ENCODE results near the gene CNKSR3. TPM values are rescaled to one million over a fixed set of nuclear protein-coding genes. Genes with fewer than 3 reads are reported as not detected.

Gene CNKSR3
- total and polyA plus RNA-seq, 2 experiments from 2014 or later, result 1.9 to 5.7 TPM

DNA sequence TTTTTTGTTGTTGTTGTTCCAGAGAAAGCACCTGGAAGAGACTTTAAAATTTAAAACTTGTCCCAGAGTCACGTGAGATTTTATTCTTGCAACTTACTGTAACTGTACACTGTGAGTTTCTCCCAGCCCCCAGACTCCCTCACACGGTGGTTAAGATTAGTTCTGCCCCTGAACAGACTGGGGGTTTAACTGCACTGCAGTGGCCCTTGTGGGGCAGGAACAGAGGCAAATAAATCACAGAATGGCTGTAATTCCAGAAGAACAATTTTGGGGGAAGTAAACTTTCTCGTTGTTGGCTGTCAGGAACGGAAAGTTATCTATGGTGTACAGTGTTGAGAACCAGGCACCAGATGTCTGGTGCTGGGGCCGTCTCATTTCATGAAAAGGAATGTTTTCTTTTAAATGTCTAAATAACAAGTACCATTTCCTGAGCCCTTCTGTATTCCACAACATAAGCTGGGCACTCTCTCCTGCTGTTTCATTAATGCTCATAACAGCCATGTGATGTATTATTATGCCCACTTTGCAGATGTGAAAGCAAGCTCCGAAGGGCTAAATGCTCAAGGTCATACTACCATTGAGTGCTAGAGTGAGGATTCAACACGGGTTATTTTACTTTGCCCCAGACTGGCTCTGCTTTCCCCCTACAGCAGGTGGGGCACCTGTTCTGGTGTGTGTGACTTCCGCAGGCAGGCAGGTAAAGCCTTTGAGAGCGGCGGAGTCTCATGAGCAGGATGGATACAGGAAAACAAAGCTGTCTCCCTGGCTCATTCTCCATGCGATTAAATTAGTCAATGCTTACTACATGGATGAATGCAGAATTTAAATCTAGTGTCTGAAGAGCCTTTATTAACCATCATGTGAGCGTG is 30.5 kb downstream of the CNKSR3 start:
- Histone ChIP-seq H3K4me2 (no peak overlapping the region), H3K4me3 (no peak overlapping the region), H3K9me2 (ENCODE audit: insufficient read depth) (0 out of 2 replicates have a peak, but pooled peaks cover 3% of the 10 kb centered on the region), H3K27me3 (ENCODE audit: insufficient read depth) (no peaks in the 10 kb centered on the region), H3K4me1 (ENCODE audit: insufficient read depth) (no peaks in the 10 kb centered on the region; the same call in 1 of the 2 replicates), H3K79me2 (replicated peaks; ENCODE audit: insufficient read depth) (no peaks in the 10 kb centered on the region), H4K20me1 (replicated peaks; ENCODE audit: insufficient read depth) (peaks cover 2% of the 10 kb centered on the region; the same call in 1 of the 2 replicates), H3F3A (replicated peaks; ENCODE audit: low read depth) (no peaks in the 10 kb centered on the region), H3K27ac (ENCODE audit: low read depth) (no peak overlapping the region), H3K36me3 (ENCODE audit: insufficient read depth) (no peaks in the 10 kb centered on the region), H2AFZ (no peak overlapping the region)
- Mint-ChIP-seq H3K4me1 (peaks cover 22% of the 10 kb centered on the region), H3K9me3 (no peaks in the 10 kb centered on the region), H3K36me3 (ENCODE audit: low read depth) (no peaks in the 10 kb centered on the region), H3K4me3 (no peak overlapping the region), H3K27me3 (ENCODE audit: insufficient read depth, low read depth, poor library complexity) (peaks cover 3% of the 10 kb centered on the region), H3K27ac (peak overlapping the region; percentile 57; the same call in 1 of the 2 replicates)
- TF ChIP-seq EZH2 (IDR thresholded peaks at IDR 0.05; ENCODE audit: low read depth, unreplicated experiment), result no peak
- no peak for TF ChIP-seq POLR2AphosphoS5 (IDR thresholded peaks at IDR 0.05; ENCODE audit: low read depth)
- no peak for TF ChIP-seq ZNF114 (CRISPR knock-in tag; IDR thresholded peaks at IDR 0.05)
- no peak for TF ChIP-seq EZH2phosphoT487 (IDR thresholded peaks at IDR 0.05; ENCODE audit: unreplicated experiment)
- no peak for TF ChIP-seq CREB1 (CRISPR knock-in tag; IDR thresholded peaks at IDR 0.05; ENCODE audit: low read depth)
- TF ChIP-seq STAT1 (IDR thresholded peaks at IDR 0.05; ENCODE audit: unreplicated experiment), result no peak
- TF ChIP-seq, protein P1, sequence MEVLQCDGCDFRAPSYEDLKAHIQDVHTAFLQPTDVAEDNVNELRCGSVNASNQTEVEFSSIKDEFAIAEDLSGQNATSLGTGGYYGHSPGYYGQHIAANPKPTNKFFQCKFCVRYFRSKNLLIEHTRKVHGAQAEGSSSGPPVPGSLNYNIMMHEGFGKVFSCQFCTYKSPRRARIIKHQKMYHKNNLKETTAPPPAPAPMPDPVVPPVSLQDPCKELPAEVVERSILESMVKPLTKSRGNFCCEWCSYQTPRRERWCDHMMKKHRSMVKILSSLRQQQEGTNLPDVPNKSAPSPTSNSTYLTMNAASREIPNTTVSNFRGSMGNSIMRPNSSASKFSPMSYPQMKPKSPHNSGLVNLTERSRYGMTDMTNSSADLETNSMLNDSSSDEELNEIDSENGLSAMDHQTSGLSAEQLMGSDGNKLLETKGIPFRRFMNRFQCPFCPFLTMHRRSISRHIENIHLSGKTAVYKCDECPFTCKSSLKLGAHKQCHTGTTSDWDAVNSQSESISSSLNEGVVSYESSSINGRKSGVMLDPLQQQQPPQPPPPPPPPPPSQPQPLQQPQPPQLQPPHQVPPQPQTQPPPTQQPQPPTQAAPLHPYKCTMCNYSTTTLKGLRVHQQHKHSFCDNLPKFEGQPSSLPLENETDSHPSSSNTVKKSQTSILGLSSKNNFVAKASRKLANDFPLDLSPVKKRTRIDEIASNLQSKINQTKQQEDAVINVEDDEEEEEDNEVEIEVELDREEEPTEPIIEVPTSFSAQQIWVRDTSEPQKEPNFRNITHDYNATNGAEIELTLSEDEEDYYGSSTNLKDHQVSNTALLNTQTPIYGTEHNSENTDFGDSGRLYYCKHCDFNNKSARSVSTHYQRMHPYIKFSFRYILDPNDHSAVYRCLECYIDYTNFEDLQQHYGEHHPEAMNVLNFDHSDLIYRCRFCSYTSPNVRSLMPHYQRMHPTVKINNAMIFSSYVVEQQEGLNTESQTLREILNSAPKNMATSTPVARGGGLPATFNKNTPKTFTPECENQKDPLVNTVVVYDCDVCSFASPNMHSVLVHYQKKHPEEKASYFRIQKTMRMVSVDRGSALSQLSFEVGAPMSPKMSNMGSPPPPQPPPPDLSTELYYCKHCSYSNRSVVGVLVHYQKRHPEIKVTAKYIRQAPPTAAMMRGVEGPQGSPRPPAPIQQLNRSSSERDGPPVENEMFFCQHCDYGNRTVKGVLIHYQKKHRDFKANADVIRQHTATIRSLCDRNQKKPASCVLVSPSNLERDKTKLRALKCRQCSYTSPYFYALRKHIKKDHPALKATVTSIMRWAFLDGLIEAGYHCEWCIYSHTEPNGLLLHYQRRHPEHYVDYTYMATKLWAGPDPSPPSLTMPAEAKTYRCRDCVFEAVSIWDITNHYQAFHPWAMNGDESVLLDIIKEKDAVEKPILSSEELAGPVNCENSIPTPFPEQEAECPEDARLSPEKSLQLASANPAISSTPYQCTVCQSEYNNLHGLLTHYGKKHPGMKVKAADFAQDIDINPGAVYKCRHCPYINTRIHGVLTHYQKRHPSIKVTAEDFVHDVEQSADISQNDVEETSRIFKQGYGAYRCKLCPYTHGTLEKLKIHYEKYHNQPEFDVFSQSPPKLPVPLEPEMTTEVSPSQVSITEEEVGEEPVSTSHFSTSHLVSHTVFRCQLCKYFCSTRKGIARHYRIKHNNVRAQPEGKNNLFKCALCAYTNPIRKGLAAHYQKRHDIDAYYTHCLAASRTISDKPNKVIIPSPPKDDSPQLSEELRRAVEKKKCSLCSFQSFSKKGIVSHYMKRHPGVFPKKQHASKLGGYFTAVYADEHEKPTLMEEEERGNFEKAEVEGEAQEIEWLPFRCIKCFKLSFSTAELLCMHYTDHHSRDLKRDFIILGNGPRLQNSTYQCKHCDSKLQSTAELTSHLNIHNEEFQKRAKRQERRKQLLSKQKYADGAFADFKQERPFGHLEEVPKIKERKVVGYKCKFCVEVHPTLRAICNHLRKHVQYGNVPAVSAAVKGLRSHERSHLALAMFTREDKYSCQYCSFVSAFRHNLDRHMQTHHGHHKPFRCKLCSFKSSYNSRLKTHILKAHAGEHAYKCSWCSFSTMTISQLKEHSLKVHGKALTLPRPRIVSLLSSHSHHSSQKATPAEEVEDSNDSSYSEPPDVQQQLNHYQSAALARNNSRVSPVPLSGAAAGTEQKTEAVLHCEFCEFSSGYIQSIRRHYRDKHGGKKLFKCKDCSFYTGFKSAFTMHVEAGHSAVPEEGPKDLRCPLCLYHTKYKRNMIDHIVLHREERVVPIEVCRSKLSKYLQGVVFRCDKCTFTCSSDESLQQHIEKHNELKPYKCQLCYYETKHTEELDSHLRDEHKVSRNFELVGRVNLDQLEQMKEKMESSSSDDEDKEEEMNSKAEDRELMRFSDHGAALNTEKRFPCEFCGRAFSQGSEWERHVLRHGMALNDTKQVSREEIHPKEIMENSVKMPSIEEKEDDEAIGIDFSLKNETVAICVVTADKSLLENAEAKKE (CRISPR knock-in tag; IDR thresholded peaks at IDR 0.05), result no peak
- TF ChIP-seq, protein P2, sequence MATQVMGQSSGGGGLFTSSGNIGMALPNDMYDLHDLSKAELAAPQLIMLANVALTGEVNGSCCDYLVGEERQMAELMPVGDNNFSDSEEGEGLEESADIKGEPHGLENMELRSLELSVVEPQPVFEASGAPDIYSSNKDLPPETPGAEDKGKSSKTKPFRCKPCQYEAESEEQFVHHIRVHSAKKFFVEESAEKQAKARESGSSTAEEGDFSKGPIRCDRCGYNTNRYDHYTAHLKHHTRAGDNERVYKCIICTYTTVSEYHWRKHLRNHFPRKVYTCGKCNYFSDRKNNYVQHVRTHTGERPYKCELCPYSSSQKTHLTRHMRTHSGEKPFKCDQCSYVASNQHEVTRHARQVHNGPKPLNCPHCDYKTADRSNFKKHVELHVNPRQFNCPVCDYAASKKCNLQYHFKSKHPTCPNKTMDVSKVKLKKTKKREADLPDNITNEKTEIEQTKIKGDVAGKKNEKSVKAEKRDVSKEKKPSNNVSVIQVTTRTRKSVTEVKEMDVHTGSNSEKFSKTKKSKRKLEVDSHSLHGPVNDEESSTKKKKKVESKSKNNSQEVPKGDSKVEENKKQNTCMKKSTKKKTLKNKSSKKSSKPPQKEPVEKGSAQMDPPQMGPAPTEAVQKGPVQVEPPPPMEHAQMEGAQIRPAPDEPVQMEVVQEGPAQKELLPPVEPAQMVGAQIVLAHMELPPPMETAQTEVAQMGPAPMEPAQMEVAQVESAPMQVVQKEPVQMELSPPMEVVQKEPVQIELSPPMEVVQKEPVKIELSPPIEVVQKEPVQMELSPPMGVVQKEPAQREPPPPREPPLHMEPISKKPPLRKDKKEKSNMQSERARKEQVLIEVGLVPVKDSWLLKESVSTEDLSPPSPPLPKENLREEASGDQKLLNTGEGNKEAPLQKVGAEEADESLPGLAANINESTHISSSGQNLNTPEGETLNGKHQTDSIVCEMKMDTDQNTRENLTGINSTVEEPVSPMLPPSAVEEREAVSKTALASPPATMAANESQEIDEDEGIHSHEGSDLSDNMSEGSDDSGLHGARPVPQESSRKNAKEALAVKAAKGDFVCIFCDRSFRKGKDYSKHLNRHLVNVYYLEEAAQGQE (IDR thresholded peaks at IDR 0.05; ENCODE audit: unreplicated experiment), result no peak
- ATAC-seq (peak; percentile 67), DNase-seq (ENCODE audit: low spot score) (no peak)

Data from GM23338 (cell line).